Non-pigmented ciliary epithelial cell (primary cell): Measurements from ENCODE around the gene RALA.
"Not testable (repeated sequence)": the region's sequence is repeated elsewhere in the genome, so short reads cannot be mapped to it uniquely, and the experiment has no call there.

Experiments used
- DNase-seq: peaks from one replicate; pipeline ENCODE4 v3.0.0-alpha.2; 2010; ENCODE audit warnings: low read depth

Gene RALA

DNA sequence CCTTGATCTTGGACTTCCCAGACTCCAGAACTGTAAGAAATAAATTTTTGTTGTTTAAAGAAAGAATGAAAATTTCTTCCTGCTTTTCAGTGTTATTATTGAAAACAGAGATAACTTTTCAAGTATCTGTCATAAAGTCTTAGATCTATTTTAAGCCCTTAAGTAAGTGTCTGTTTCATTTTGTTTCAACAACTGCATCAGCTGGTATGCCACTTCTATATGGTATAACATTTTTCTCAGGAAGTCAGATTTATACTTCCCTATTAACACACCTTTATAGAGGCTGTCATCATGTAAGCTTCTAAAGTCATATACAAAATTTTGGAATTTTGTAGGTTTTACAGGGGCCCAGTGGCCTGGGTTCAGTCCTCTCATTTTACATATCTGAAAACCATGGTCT is 24.4 kb downstream of the RALA start:
- DNase-seq, result no peak

GRCh38 chr7:39650676-39651075 is 27.3 kb downstream of the RALA start:
- peak; percentile 26 for DNase-seq

DNA sequence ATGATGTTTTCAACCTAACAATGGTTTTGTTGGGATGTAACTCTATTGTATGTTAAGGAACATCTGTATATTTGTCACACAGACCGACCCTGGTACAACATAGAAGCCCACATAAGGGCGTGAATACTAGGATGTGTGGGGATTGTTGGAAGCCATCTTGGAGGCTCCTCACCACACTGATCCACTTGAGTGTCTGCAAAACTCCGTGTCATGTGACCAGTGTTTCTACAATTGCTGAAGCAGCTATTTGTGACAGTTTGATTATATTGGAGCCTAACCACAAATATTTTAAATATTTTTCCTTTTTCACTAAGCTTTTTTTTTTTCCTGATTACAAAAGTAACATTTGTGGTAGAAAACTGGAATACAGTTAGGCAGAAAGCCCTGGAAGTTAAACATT is 27.9 kb downstream of the RALA start:
- DNase-seq, result peak; percentile 27

DNA sequence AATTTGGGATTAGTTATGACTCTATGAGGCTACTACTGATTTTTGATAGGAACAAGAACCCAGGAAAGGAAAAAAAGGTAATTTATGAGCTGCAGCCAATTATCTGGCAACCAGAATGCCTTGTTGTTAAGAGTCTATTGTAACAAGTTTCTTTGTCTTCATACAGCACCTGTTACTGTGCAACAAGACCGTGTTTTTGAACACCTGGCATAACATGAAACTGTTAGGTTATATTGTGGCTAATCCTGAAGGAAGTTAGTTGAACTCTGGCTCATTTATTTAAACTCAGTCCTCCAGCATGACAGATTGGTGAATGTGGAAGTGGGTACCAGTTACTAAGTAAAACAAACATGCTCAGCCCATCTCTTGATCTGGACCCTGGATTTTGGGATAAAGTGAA is 33.0 kb downstream of the RALA start:
- no peak for DNase-seq

DNA sequence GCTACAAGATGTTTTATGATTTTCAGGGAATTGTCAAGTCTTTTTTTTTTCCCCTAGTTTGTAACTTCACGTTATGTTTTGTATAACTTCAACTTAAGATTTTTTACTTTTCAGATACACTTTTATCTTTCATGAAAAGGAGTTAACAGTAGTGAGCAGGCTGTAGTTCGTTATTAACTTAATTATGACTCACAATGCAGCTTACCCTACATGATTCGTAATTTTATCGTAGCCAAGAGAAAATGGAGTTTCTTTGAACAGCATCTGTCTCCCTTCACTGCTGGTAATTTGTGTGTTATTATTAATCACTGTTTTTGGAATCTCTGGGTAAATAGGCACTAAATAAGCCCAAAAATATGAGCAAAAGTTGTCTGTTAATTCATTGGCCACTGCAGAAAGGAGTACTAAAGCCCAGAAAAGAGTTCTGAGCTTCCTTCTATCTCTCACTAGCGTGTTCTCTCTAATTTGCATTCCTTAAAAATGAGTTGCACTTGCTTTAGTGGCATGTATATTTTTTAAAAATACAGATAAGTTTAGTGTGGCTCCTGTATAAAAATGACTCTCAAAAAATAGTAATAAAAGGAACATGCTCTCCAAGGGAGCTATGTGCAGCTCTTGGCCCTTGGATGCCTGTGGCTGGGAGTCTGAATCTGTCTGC is 36.1 kb downstream of the RALA start:
- no peak for DNase-seq

DNA sequence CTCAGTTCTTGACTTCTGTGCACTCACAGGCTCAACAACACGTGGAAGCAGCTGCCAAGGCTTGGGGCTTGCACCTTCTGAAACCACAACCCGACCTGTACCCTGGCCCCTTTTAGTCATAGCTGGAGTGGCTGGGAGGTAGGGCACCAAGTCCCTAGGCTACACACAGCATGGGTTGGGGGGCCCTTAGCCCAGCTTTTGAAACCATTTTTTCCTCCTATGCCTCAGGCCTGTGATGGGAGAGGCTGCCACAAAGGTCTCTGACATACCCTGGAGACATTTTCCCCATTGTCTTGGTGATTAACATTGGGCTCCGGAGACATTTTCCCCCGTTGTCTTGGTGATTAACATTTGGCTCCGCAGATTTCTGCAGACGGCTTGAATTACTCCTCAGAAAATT is 38.6 kb downstream of the RALA start:
- DNase-seq, result no peak

GRCh38 chr7:39663263-39663662 is 39.9 kb downstream of the RALA start:
- no peak for DNase-seq

GRCh38 chr7:39664057-39664456 is 40.7 kb downstream of the RALA start:
- no peak for DNase-seq

GRCh38 chr7:39664585-39664984 is 41.2 kb downstream of the RALA start:
- no peak for DNase-seq

DNA sequence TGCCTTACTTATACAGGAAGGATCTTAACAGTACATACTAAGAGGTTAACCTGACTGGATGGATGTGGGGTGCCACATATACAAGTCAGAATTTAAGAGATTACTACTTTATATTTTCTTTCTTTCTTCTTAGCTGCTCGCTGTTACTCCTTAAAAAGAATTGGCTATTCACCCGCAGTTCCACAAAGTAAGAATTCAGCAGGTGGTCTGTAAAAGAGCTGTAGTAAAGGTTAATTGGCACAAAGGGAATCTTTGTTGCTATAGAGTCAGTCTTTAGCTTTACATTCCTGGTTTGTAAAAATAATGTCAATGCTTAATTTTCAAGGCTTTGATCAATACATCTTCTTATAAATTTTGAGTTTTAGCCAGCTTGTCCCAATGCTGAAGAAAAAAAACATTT is 43.2 kb downstream of the RALA start:
- no peak for DNase-seq

DNA sequence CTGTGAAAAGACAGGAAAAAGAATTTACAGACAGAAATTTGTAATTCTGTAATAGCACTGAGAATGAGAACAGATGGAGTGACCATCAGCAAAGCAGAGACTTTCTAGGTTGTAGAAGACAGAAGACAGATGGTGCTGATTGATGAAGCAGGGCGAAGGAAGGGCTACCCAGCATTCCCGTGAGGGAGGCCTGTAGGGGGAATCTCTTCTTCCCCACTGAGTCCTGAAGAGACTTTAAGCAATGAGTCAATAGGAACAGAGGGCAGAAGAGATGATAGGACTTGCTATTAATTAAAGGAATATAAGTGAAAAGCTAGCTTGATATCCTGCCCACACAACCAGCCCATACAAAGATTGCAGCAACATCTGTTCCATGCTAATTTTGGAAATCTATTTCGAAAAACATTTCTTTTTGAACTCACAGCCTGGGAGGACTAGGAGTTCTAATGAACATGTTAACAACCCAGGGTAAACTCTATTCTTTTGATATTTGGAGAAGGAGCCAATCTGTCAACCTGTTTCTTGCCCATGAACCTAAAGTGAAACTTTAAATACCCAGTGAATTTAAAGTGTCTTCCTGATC is 44.1 kb downstream of the RALA start:
- no peak for DNase-seq

DNA sequence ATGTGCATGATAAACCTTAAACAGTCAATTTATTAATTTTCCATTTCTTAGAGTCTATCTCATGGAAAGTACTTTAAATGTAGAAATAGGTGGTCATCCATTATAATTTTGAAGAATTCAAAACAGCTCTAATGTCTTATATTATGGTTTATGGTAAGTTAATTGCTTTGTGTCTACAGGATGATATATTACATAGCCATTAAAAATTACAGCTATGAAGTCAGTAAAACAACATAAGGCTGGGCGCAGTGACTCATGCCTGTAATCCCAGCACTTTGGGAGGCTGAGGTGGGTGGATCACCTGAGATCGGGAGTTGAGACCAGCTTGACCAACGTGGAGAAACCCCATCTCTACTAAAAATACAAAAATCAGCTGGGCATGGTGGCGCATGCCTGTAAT is 44.9 kb downstream of the RALA start:
- DNase-seq, result not testable (repeated sequence)

DNA sequence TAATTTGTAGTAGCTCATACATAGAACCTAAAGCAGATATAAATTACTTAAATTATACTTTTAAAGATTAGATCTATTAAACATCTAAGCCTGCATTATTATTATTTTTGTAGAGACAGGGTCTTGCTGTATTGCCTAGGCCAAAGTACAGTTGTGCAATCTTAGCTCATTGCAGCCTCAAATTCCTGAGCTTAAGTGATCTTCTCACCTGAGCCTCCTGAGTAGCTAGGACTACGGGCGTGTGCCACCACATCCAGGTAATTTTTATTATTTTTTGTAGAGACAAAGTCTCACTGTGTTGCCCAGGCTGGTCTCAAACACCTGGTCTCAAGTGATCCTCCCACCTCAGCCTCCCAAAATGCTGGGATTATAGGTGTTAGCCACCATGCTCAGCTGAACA is 46.7 kb downstream of the RALA start:
- DNase-seq, result no peak

DNA sequence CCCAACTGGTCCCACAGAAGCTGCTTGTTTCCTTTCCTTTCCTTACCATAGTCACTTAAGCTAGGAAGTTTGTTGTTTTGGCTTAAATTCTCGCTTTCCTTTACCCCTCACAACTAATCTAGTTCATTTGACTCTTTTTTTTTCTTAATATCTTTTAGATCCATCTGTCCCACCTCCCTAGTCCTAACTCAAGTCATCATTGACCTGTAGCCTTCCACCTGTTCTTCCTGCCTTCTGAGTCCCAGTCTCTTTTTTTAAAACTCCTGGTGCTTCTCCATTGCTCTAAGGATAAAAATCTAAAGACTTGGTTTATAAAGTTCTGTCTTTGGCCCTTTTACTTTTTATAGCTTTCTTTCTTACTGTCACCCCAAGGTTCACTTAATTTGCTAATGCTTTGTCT is 47.6 kb downstream of the RALA start:
- DNase-seq, result no peak

- DNase-seq, result no peak
Observed at GRCh38 chr7:39672176-39672575, 48.8 kb downstream of the RALA start.

DNA sequence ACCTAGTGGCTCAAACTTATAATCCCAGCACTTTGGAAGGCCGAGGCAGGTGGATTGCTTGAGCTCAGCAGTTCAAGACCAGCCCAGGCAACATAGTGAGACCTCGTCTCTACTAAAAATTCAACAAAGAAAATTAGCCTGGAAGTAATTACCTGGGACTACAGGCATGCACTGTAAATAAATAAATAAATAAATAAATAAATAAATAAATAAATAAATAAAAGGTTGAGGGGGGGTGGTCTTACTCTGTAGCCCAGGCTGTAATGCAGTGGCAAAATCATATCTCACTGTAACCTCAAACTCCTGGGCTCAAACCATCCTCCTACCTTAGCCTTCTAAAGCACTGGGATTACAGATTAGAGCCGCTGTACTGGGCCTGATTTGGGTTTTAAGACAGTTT is 50.5 kb downstream of the RALA start:
- no peak for DNase-seq

DNA sequence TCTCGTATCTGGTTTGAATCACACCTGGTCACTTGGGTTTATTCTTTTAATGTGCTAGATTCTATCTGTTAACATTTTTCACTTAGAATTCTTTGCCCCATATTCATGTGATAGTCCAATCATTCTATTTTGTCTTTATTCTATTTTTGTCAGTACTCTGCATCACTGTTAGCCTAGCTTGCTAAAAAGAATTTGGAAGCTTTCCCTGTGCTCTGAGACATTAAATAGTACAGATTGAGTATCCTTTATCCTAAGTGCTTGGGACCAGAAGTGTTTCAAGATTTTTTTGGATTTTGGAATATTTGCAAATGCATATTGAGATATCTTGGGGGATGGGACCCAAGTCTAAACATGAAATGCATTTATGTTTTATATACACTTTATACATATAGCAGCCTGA is 51.0 kb downstream of the RALA start:
- DNase-seq, result no peak

DNA sequence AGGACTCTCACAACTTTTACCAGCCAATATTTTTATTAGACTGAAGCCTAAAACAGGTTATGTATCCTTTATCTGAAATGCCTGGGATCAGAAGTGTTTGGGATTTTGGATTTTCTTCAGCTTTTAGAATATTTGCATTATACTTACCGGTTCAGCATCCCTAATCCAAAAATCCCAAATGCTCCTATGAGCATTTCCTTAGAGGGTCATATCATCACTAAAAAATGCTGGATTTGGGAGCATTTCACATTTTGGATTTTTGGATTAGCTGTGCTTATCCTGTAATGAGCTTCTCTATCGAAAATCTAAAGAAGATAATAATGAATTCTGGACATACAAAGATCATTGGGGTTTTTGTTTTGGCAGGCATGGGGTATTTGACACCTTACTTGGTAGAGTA is 53.0 kb downstream of the RALA start:
- no peak for DNase-seq

GRCh38 chr7:39678930-39679709 is 55.7 kb downstream of the RALA start:
- DNase-seq, result no peak

GRCh38 chr7:39679874-39680273 is 56.5 kb downstream of the RALA start:
- not testable (repeated sequence) for DNase-seq

DNA sequence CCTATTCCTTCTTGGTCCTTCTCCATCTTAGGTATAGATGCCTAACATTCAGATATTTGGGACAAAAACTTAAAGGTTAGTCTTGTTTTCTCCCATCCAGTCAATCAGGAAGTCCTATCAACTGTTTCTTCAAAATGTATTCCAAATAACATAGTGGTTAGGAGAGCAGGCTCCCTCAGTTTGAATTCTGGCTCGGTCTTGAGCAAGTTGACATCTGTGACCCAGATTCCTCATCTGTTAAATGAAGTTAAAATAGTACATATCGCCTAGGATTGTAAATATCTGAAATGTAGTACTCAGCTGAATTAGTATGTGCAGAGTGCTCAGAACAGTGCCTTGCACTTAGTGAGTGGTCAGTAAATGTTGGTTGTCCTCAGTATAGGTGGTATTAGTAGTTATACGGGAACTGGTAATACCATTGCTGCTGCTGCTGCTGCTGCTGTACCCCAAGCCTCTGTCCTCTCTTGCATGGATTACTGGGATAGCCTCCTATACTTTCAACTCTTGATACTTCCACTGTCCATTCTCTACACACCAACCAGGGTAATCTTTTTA is 58.6 kb downstream of the RALA start:
- DNase-seq, result no peak

DNA sequence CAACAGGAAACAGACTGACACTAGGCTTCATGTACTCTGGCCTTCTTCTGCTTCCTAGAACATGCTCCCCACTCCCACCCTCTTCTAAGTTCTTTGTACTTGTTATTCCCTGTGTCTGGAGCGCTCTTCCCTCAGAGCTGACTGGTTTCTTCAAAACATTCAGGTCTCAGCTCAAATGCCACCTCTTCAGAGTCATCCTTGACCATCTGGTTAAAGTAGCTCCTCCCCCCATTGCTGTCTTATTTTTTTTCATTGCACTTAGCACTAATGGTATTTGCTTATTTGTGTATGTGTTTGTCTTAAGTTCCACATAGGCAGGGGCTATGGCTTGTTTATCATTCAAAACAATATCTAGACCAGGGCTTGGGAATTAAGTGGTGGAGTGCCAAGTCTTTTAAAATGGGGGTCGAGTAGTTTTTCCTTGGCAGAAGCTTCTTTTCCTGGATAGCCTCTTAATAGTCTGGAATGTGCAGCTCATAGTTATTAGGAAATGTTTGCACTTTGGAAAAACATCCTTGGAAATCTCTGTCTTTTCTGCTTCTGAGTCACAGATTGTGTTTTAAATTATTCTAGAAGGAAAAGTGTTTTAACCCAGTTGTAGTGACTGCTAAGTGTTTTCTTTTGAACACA is 60.0 kb downstream of the RALA start:
- DNase-seq, result no peak
